Medulla oblongata (tissue), 1 donor: ENCODE results near the gene CCDC85C.
A peak's percentile ranks its signal among the peaks of the same experiment; 100 is the strongest.

ENCODE experiments used
- DNase-seq: peaks from one replicate; pipeline ENCODE4 v3.0.0-alpha.2; 2015; ENCODE audit errors: extremely low spot score

CCDC85C gene

GRCh38 chr14:99630202-99630601, 26.2 kb upstream of the CCDC85C start:
- DNase-seq: no peak

- peak; percentile 75 for DNase-seq
Observed at GRCh38 chr14:99628887-99629618, 25.0 kb upstream of the CCDC85C start.

DNA sequence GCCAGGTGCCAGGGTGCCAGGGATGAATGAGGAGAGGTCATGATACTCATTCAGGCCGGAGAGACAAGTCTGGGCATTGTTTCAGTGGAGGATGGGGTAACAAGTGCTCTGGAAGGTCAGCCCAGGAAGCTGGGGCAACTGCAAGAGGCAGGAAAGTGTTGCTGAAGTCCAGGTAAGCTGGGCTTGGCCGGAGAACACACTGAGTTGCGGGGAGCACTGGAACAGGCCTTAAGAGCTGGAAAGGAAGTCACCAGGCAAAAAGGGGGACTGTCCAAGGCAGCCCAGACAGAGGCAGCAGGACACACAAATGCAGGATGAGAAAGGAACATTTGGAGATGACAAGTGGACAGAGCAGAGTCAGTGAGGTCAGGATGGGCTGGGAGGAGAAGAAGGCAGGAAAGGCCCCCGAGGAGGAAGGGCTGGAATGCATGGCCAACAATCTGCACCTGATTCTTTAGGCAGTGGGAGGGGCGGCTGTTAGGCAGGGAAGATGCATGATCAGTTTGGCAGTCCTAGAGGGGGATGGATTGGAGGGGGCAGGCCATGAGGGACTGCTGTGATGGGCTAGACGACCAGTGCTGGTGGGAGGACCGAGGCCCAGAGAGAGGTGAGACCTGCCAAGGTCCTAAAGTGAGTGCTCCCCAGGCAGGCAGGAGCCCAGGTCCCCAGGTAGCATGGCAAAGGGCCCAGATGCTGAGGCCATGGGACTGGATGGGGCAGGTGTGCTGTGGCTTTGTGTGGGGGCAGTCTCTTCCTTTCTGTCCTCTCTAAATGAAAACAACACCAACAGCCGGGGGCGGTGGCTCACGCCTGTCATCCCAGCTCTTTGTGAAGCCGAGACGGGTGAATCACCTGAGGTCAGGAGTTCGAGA, 23.7 kb upstream of the CCDC85C start:
- no peak for DNase-seq

DNA sequence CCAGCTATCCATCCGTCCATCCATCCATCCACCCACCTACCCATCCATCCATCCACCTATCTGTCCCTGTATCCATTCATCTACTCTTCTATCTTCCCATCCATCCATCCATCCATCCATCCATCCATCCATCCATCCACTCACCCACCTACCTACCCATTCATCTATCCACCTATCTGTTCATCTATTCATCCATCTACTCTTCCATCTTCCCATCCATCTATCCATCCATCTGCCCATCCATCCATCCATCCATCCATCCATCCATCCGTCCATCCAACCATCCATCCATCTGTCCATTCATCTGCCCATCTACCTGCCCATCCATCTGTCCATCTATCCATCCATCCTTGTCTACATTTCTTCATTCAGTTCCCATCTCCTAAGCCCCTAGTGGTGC, 23.1 kb upstream of the CCDC85C start:
- no peak for DNase-seq

DNA sequence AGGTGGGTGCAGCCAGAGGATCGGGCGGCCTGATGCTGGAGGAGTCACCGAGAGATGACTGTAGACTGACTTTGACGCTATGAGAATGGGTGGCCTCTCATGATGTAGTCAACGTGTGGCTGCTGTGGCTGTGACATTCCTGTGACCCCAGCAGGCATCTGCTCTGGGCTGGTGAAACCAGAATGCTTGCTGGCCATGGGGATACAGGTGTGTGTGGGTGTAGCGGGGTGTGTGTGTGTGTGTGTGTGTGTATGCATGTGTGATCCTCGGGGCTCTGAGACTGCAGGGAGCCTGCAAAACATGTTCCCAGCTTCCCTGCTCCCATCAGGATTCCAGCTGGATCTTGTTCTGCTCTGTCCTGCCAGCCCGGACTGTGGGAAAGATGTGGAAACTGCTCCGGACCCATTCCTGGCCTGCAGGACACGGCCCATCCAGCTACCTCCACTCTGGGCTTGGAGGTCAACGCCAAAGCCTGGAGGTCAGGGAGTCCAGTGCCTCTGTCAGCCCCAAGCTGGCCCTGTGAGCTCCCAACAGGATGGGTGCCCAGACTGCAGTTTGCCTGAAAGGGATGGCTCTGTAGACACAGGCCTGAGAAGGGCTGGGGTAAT, 22.1 kb upstream of the CCDC85C start:
- DNase-seq: no peak

GRCh38 chr14:99625476-99625875, 21.5 kb upstream of the CCDC85C start:
- DNase-seq: no peak

- DNase-seq: no peak
Observed at GRCh38 chr14:99624971-99625370, 21.0 kb upstream of the CCDC85C start.

- no peak for DNase-seq
Observed at GRCh38 chr14:99624024-99624423, 20.0 kb upstream of the CCDC85C start.

DNA sequence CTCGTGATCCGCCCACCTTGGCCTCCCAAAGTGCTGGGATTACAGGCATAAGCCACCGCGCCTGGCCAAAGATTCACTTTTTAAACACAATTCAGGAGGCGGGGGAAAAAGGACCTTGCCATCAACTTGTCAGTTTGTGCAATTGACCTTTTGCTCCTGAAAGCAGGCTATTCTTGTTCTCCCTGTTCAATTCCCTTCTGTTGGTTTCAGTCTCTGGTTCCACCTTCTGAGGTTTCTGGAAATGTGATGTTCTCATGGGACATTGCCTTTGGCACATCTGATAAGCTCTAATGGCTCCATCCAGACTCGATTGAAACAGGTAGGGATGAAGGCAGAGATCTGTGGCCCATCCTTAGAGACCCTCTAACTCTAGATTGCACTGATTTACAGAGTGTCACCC, 17.9 kb upstream of the CCDC85C start:
- no peak for DNase-seq

DNA sequence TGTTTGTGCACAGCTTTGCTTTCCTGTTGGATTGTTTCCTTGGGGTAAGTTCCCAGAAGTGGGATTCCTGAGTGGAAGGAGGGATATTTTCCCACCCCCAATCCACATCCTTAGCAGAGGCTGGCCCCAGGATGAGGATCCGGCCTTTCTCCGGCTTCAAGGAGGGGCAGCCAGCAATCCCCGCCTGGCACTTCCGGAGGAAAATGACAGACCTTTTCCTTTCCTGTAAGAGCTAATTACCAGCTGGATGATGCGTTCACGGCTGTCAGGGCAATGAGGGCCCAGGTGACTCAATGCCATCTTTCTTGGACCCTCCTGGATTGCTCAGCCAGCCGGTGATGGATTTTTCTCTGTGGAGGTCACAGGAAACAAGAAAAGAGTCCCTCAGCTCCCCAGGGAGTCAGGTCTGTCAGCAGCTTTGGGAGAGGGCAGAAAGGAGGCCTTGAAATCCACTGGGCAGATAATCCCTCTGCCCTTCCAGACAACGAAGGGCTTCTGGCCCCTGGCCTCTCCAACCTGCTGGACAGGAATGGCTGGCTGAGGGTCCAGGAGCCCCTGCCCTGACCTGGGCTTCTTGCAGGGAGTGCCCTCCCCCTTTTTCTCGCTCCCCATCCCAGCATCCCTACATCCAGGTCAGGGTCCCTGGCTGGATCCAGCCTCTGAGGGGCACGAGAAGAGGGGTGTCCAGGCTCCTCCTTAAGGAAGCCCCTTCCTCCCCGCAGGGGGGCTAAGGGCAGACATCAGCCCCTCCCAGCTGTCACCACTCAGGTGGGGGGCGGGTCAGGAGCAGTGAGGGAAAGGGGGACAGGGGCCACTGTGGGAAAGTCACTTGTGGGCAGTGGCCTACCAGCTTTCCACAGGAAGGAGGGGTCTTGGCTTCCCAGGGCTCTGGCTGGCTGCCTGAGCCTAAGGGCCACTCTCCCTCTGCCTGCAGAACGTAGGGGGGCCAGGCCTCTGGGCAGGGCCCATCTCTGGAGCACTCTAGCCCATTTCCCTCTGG, 16.1 kb upstream of the CCDC85C start:
- DNase-seq: no peak

DNA sequence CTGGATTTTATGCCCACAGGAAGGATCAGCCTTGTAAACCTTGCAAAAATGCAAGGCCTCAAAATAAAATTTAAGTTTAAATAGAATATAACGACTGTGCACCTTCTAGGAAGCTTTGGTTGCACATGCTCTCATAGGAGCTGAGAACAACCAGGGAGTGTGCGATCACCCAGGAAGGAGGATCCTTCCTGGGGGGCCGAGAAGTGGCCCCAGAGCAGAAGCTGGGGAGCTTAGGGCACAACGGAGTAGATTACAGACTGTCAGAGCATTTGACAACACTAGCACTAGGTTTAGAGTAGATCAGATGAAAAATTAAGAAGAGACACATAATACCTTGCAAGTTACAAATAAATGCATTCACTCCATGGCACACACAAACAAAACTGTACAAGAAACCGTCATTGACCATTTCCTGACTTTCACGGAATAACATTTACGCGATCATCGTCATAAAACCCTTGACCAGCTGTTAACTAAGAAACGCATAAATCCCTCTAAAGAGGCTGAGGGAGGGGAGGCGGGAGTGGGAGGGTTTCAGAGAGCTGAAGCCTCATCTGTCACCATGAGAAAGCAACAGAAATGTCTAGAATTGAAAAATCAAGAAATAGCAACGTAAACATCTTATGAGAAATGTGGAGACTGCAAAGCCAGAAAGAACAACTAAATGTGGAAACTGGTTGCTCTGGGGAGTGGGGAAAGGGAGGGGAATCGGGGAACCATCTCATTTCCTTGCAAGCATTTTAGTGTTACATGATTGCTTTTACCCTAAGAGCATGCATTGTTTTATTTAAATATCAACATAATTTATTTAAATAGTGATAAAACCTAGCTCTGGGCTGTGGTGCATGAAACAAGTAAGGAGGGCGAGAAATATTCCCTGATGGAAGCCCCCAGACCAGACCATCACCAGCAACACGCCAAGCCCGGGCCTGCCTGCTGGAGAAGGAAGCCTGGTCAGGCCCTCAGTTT, 13.1 kb upstream of the CCDC85C start:
- no peak for DNase-seq

DNA sequence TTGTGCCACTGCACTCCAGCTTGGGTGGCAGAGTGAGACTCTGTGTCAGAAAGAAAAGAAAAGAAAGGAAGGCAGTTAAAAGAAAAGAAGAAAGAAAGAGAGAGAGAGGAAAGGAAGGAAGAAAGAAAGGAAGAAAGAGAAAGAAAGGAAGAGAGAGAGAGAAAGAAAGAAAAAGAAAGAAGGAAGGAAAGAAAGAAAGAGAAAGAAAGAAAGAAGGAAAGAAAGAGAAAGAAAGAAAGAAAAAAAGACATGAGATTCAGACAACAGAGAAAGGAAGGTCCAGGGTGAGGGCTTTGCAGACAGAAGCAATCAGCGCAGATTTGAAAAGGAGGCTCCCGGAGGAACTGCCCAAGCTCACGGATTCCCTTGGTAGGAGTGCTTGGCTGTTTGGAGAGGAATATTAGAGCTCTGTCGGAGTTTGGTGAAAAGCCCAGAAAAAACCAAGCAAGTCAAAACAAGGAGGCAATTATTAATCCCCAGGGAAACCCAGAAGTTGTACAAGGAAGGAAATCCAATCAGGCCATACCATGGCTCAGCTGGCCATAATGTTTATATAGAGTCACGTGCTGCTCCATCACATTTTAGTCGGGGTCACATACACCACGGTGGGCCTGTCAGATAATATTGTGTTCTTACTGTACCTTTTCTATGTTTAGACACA, 11.6 kb upstream of the CCDC85C start:
- DNase-seq: peak; percentile 48

- no peak for DNase-seq
Observed at GRCh38 chr14:99612738-99613330, 8.8 kb upstream of the CCDC85C start.

DNA sequence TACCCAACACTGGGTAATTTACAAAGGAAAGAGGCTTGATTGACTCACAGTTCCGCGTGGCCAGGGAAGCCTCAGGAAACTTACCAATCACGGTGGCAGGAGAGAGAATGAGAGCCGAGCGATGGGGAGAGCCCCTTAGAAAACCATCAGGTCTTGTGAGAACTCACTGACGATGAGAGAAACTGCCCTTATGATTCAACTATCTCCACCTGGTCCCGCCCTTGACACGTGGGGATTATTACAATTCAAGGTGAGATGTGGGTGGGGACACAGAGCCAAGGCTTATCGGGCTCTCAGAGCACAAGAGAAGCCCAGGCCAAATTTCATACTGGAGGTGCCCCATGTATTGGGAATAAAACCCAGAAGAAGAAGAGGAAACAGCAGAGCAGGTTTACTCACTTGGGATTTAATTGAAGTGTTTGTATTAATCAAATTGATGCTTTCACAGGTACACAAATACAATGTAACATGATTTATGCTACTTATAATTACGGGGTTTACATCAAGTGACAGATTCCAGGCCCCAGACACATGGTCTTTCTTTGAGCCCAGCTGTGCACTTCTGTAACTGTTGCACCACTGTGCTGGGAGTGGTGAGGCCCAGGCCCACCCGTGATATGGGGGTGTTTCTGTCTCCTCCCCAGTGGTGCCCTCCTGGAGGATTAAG, 8.2 kb upstream of the CCDC85C start:
- DNase-seq: no peak

DNA sequence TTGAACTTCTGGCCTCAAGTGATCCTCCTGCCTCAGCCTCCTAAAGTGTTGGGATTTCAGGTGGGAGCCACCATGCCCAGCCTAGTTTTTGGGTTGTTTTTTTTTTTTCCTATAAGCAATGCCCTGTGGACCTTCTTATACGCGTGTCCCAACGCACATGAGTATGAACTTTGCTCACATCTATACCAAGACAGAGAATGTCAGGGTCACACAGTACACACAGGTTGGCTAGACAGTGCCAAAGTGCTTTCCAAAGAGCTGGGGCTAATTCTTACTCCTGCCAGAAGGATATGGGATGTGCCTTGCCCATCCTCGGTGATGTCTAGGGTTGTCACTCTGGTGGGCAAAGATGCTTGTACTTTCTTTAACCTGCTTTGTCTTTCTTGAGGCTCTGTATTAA, 7.6 kb upstream of the CCDC85C start:
- no peak for DNase-seq

DNA sequence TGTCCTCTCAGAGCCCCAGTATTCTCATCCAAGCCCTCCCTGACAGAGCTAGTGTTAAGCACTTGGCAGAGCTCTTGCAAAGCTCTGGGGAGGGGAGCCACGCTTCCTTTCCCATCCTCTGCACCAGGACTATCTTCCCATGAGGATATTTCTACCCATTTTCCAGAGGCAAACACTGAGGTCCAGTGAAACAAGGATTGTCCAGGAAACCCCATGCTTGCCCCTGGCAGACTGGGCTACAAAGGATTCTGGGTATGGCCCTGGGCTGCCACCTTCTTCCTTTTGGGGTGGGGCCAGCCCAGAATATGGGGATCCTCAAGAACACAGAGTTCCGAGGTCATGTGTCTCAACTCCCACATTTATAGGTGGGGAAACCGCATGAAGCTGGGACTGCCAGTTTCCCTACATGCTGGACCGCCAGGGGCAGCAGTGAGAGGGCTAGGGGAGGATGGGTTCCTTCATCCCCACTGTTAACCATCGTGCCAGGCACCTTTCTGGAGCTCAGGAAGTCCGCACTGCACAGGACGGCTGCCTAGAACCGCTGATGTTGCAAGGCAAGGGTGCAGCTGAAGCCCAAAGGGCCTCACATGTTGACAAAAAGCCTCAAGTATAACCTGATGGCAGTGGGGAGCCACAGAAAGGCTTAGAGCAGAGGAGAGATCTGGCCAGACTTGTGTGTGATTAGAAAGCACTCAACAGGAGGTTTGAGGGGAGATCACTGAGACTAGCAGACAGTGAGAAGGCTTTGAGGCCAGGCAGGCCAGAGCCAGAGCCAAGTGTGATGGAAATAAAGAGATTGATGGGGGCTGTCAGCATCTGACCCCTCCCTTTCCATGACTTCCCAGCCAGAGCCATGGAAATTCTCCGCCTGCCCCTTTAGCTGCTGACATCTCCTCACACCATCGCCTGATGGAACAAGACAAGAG, 5.5 kb upstream of the CCDC85C start:
- DNase-seq: no peak

- no peak for DNase-seq
Observed at GRCh38 chr14:99608591-99608990, 4.6 kb upstream of the CCDC85C start.

DNA sequence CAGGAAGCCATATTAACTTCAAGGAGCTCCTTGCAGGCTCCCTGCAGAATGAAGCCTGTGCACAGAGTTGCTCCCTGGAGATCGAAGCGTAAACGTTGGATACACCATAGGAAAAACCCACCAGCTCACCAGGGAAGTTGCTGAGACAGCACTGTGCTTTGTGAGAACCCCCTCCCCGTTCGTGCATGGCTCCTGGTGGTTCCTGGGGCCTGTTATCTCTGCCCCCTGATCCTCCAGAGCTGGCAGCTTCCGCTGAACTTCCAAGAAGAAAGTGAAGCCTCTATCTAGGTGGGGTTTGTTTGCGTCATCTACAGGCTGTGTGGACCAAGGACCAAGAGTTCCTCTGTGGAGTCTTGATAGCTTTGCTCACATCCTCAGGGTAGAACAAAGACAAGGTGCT, 2.4 kb upstream of the CCDC85C start:
- DNase-seq: no peak
